HG03575 (cell line): ENCODE data around the gene ARL13B.
"Not testable (repeated sequence)": the region's sequence is repeated elsewhere in the genome, so short reads cannot be mapped to it uniquely, and the experiment has no call there.

Experiments
- ATAC-seq: cut with Tn5 transposase; IDR thresholded peaks from one replicate; pipeline ENCODE4 v1.9.1; 2021; ENCODE audit not compliant: unreplicated experiment, insufficient number of reproducible peaks, low FRiP score; ENCODE audit errors: extremely low read depth

Gene ARL13B

DNA sequence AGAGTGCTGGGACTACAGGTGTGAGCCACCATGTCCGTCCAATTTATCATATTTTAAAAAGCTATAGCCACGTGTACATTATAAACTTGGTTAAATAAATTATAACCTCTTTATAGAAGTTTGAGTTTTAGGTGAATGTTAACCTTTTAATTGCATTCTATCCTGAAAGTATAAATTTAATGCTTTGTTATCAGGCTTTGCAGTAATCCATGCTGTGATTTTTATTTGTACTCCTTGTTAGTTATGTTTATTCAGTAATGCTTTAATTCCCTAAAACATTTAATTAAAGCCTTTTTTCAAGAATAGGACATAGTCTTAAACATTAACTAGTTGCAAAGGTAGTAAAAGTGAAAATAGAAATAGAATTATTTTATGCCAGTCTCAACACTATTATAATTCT lies 11.7 kb downstream of the ARL13B start:
- ATAC-seq, result no peak

- ATAC-seq, result no peak
Measured at GRCh38 chr3:93992207-93992606, 12.3 kb downstream of the ARL13B start.

- ATAC-seq, result no peak
Measured at GRCh38 chr3:93994056-93994455, 14.1 kb downstream of the ARL13B start.

- no peak for ATAC-seq
Measured at GRCh38 chr3:94001191-94001590, 21.2 kb downstream of the ARL13B start.

DNA sequence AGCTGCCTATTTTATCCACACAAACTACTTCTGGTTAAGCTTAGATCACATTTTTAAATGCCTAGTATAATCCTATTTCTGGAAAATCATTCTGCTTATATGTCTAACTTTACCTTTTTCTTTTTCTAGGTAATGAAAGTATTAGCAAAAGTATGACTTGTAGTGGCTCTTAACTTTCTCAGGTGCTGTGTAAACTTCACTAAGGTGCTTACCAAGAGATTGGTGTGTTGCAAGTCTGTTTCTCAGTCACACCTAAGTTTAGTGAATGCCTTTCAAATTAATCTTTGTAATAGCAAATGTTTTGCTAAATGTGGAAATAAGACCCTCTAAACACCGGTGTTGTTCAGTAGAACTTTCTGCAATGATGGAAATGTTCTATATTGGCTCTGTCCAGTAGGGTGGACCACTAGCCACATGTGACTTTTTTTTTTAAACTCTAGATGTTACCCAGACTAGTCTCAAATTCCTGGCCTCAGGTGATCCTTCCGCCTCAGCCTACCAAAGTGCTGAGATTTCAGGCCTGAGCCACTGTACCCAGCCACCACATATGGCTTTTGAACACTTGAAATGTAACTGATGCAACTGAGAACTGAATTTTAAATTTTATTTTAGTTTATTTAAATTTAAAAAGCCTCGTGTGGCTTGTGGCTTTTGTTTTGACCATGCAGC lies 22.0 kb downstream of the ARL13B start:
- no peak for ATAC-seq

DNA sequence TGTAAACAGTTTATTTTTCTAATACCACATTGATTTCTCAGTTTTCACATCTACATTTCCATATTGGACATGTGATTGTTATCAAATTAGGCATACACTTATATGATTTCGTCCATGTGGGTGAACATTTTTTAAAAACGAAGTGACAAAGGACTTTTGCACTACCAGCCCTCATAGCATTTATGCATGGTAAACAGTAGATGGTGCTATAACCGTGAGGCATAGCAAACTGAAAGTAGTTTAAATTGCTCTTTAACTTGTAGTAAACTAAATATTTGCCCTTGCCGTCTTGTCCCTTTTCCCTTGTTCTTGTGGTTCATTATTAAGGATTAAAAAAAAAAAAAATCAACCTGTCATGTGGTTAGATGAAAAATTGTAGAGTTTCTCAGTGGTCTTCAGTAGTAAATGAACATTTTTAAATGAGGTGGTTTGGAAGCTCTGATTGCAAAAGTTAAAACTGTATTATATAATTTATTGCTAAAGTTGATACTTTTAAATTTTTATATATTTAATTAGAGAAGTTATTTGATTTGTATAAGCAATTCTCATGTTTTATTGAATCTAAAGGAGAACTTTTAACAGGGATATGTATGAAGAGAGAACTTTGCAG lies 24.5 kb downstream of the ARL13B start:
- ATAC-seq, result peak; percentile 67

DNA sequence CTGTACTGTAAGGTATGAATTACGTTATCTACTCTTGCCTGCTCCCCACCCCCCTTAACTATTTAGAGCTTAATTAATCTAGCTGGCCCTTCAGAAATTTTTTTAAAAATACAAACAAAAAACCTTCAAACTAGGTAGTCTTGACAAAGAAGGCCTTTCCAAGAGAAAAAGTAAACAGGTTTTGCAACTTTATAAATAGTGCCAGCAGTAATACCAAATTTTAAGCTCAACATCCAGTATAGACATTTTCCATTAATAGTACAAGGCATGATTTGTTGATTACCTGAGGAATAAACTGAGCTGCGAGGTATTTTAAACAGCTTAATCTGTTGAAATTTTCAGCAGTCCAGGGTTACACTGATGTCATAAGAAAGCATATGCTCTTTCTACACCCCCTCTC lies 28.3 kb downstream of the ARL13B start:
- ATAC-seq, result no peak

DNA sequence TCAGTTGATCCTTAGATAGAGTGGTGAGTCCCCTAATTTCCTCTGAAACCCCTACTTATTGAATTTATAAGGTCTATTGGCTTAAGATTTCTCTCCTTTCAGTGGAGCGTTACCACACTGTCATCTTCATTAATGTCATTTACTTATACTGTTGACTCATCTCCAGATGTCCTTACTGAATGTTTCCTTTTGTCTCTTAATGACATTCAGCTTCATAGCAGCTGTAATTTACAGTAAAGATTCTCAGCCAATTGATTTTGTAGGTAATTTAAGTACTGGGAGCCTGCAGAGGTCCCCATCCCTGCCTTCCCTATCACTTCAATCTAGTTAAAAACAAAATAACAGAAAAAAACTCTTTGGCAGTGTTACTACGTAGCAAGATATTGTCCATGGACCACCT lies 29.7 kb downstream of the ARL13B start:
- no peak for ATAC-seq

DNA sequence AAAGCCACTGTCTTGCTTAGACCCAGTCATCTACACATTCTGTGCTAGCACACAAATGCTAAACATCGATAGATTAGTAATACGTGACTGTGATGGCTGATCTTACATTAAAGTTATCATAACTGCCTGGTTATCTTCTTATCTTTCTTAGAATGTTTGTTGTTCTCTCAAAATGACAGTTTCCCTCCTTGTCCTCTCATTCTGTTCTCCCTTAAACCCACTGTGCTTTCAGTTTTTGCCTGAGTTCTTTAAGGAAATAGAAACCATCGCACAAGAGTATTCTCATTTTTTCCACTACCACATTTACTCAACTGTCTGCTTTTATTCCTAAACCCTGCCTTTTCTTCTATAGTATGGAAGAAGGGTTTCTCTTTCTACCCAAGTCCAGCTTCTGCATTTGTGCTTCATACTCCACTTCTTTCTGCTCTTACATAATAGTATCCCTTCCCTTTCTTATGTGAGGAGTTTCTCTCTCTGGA lies 31.3 kb downstream of the ARL13B start:
- ATAC-seq, result no peak

- ATAC-seq, result no peak
Measured at GRCh38 chr3:94012185-94012584, 32.2 kb downstream of the ARL13B start.

DNA sequence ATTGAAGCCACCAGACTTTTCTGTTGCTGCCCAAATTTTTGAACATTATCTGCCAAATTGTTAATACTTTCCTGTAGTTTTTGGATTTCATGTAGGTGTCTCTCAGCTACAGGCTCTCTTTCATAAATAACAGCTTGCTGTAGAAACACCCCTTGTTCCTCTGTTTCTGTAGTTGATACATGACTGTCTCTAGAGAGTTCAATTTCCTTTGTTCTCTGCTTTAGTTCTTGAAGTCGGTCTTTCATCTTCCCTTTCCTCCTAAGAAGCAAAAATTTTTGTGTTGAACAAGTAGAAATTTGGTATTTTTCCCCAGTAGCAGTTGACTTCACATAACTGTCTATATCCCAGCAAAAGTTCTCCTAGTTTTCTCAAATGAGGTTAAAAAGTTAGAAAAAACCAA lies 35.1 kb downstream of the ARL13B start:
- ATAC-seq, result no peak

GRCh38 chr3:94019659-94020058 lies 39.7 kb downstream of the ARL13B start:
- no peak for ATAC-seq

GRCh38 chr3:94020293-94020692 lies 40.3 kb downstream of the ARL13B start:
- no peak for ATAC-seq

- ATAC-seq, result no peak
Measured at GRCh38 chr3:94024385-94024784, 44.4 kb downstream of the ARL13B start.

GRCh38 chr3:94026623-94027022 lies 46.7 kb downstream of the ARL13B start:
- no peak for ATAC-seq

- no peak for ATAC-seq
Measured at GRCh38 chr3:94028093-94028837, 48.3 kb downstream of the ARL13B start, which contains the start of gene STX19. STX19 (minus strand) TSS chr3:94028597; CDS start chr3:94015269, 13,328 bp downstream.

GRCh38 chr3:94036909-94037507 lies 57.1 kb downstream of the ARL13B start:
- no peak for ATAC-seq

DNA sequence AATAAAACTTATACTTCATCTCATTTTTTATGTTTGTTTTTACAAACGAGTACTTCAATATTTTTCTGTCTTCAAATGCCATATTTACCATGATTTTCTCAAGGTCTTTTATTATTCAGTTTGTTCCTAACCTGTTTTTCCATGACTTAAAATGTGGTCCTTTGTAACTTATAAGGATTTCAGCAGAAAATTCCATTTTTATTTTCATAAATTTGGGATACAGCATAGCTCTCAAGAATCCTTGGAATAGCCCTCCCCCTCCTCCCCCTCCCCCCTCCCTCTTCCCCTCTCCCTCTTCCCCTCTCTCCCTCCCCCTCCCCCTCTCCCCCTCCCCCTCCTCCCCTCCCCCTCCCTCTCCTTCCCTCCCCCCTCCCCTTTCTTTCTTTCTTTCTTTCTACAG lies 63.3 kb downstream of the ARL13B start:
- ATAC-seq, result no peak

DNA sequence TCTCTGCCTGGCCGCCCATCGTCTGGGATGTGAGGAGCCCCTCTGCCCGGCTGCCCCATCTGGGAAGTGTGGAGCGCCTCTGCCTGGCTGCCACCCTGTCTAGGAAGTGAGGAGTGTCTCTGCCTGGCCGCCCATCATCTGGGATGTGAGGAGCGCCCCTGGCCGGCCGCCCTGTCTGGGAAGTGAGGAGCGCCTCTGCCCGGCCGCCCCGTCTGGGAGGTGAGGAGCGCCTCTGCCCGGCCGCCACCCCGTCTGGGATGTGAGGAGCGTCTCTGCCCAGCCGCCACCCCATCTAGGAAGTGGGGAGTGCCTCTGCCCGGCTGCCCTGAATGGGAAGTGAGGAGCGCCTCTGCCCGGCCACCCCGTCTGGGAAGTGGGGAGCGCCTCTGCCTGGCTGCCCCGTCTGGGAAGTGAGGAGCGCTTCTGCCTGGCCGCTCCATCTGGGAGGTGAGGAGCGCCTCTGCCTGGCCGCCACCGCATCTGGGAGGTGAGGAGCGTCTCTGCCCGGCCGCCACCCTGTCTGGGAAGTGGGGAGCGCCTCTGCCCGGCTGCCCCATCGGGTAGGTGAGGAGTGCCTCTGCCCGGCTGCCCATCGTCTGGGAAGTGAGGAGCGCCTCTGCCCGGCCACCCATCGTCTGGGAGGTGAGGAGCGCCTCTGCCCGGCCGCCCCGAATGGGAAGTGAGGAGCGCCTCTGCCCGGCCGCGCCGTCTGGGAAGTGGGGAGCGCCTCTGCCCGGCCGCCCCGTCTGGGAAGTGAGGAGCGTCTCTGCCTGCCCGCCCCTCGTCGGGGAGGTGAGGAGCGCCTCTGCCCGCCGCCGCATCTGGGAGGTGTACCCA lies 64.4 kb downstream of the ARL13B start:
- ATAC-seq, result not testable (repeated sequence)
